Loucy (cell line): ENCODE results near the gene STXBP2.

Experiments used
- H2AFZ ChIP-seq: fragments of 200-600 bp; sonication (generic); 2 replicates; pipeline ENCODE4 v1.6.0; 2016; ENCODE audit warnings: antibody characterized with exemption, mild to moderate bottlenecking, low read length, moderate library complexity
- H3F3A ChIP-seq: fragments of 200-600 bp; 2 replicates; pipeline ENCODE4 v1.6.0; 2016; ENCODE audit warnings: antibody characterized with exemption, low read depth, mild to moderate bottlenecking
- H3K27me3 ChIP-seq: fragments of 200-600 bp; sonication (generic); 2 replicates; pipeline ENCODE4 v1.6.1; 2014; ENCODE audit warnings: low read length, mild to moderate bottlenecking; ENCODE audit not compliant: insufficient read depth, poor library complexity, severe bottlenecking
- H3K36me3 ChIP-seq: fragments of 200-600 bp; sonication (generic); 2 replicates; pipeline ENCODE4 v1.6.1; 2016; ENCODE audit warnings: low read length; ENCODE audit not compliant: insufficient read depth
- H3K4me1 ChIP-seq: fragments of 200-600 bp; sonication (generic); 2 replicates; pipeline ENCODE4 v1.5.1; 2014; ENCODE audit warnings: low read length, mild to moderate bottlenecking; ENCODE audit not compliant: insufficient read depth, poor library complexity, severe bottlenecking
- H3K4me2 ChIP-seq: fragments of 200-600 bp; sonication (generic); 2 replicates; pipeline ENCODE4 v1.6.0; 2014; ENCODE audit warnings: antibody characterized with exemption, low read length, low read depth, mild to moderate bottlenecking; ENCODE audit not compliant: poor library complexity, severe bottlenecking
- H3K4me3 ChIP-seq: fragments of 200-600 bp; sonication (generic); 2 replicates; pipeline ENCODE4 v1.5.1; 2014; ENCODE audit warnings: low read length, mild to moderate bottlenecking, mixed read lengths; ENCODE audit not compliant: poor library complexity, severe bottlenecking
- H3K79me2 ChIP-seq: fragments of 200-600 bp; sonication (generic); 2 replicates; pipeline ENCODE4 v1.6.1; 2014; ENCODE audit warnings: low read length; ENCODE audit not compliant: insufficient read depth
- H3K9ac ChIP-seq: fragments of 200-600 bp; sonication (generic); 2 replicates; pipeline ENCODE4 v1.6.0; 2014; ENCODE audit warnings: mild to moderate bottlenecking, low read depth, low read length, moderate library complexity; ENCODE audit not compliant: poor library complexity, severe bottlenecking
- H3K9me2 ChIP-seq: fragments of 200-600 bp; sonication (generic); replicated peaks from 2 replicates; pipeline ENCODE4 v1.6.1; 2016; ENCODE audit warnings: low read depth, low read length, mixed read lengths
- H3K9me3 ChIP-seq: fragments of 200-600 bp; sonication (generic); 2 replicates; pipeline ENCODE4 v1.6.1; 2014; ENCODE audit warnings: mild to moderate bottlenecking, antibody characterized with exemption, low read length, low read depth; ENCODE audit not compliant: insufficient read depth
- H4K20me1 ChIP-seq: fragments of 200-600 bp; sonication (generic); 2 replicates; pipeline ENCODE4 v1.6.0; 2014; ENCODE audit warnings: antibody characterized with exemption, low read length, mild to moderate bottlenecking; ENCODE audit not compliant: insufficient read depth, poor library complexity, severe bottlenecking
- EZH2phosphoT487 ChIP-seq: fragments of 200-600 bp; IDR thresholded peaks from 2 replicates; pipeline ENCODE4 v1.6.1; 2018; ENCODE audit warnings: antibody characterized with exemption, mild to moderate bottlenecking, moderate library complexity, borderline replicate concordance
- TF ChIP-seq, protein P1 (sequence below): fragments of 200-600 bp; sonication (generic); conservative IDR thresholded peaks from 2 replicates; pipeline ENCODE4 v1.5.1; 2014; ENCODE audit warnings: mild to moderate bottlenecking, antibody characterized with exemption, low read length

The STXBP2 gene

DNA sequence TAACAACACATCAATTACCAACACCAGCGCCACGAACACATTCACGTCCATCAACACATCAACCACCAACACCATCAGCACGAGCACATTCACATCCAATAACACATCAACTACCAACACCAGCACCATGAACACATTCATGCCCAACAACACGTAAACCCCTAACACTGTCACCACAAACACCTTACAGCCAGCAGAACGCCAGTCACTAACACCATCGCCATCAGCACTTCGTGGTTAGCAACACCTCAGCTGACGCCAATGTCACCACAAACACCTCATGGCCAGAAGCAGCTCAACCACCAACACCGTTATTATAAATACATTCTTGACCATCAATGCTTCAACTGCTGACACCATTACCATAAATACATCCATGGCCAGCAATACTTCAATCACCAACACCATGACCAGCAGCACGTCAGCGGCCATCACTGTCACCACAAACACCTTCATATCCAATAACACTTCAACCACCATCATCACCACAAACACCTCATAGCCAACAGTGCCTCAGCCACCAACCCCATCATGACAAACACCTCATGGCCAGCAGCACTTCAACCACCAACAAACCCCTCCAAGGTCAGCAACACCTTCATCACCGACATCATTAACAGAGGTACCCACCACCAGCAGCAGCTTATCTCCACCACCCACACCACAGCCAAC, 55.6 kb downstream of the STXBP2 start:
- Histone ChIP-seq H3K4me2 (no peak overlapping the region), H3K27me3 (no peaks in the 10 kb centered on the region), H3K36me3 (no peaks in the 10 kb centered on the region)

DNA sequence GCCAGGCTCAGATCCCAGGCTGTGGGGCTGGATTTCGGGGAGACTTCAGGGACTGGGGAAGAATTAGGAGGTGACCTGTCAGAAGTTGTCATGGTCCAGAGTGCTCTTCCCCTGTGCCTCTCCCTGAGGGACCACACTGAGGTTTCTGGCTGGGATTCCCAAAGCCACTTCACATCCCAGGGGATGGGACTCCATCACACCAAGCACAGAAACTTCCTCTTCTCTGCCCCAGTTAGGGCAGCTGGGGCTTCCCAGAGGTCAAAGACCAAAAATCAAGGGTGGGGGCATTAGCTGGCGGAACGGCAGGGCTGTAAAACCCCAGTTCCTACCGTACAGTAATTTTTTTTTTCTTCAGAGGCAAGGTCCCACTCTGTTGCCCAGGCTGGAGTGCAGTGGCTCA, 57.6 kb downstream of the STXBP2 start:
- H3K4me1 ChIP-seq: no peaks in the 10 kb centered on the region
- no peak overlapping the region for H3K4me2 ChIP-seq
- no peak overlapping the region for H2AFZ ChIP-seq
- H3K9ac ChIP-seq: no peak overlapping the region
- no peak for TF ChIP-seq EZH2phosphoT487
- TF ChIP-seq, protein P1, sequence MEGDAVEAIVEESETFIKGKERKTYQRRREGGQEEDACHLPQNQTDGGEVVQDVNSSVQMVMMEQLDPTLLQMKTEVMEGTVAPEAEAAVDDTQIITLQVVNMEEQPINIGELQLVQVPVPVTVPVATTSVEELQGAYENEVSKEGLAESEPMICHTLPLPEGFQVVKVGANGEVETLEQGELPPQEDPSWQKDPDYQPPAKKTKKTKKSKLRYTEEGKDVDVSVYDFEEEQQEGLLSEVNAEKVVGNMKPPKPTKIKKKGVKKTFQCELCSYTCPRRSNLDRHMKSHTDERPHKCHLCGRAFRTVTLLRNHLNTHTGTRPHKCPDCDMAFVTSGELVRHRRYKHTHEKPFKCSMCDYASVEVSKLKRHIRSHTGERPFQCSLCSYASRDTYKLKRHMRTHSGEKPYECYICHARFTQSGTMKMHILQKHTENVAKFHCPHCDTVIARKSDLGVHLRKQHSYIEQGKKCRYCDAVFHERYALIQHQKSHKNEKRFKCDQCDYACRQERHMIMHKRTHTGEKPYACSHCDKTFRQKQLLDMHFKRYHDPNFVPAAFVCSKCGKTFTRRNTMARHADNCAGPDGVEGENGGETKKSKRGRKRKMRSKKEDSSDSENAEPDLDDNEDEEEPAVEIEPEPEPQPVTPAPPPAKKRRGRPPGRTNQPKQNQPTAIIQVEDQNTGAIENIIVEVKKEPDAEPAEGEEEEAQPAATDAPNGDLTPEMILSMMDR: no peak
- no peaks in the 10 kb centered on the region for H3K79me2 ChIP-seq
- H3K27me3 ChIP-seq: no peaks in the 10 kb centered on the region
- no peaks in the 10 kb centered on the region for H4K20me1 ChIP-seq
- no peaks in the 10 kb centered on the region for H3K36me3 ChIP-seq
- H3K4me3 ChIP-seq: no peak overlapping the region
- H3K9me2 ChIP-seq: no peaks in the 10 kb centered on the region
- H3K9me3 ChIP-seq: no peaks in the 10 kb centered on the region
- no peaks in the 10 kb centered on the region for H3F3A ChIP-seq

More for the DNA sequence above, 55.6 kb downstream of the STXBP2 start:
- no peak overlapping the region for H3K9ac ChIP-seq
- TF ChIP-seq, protein P1: no peak
- no peak for TF ChIP-seq EZH2phosphoT487
- no peaks in the 10 kb centered on the region for H4K20me1 ChIP-seq
- H3F3A ChIP-seq: no peaks in the 10 kb centered on the region
- no peaks in the 10 kb centered on the region for H3K4me1 ChIP-seq
- no peaks in the 10 kb centered on the region for H3K79me2 ChIP-seq
- no peak overlapping the region for H2AFZ ChIP-seq
- no peak overlapping the region for H3K4me3 ChIP-seq
- no peaks in the 10 kb centered on the region for H3K9me3 ChIP-seq
- H3K9me2 ChIP-seq: no peaks in the 10 kb centered on the region
